GM19025 (cell line): ENCODE results near the gene POMT2.
"Not testable (repeated sequence)": the region's sequence is repeated elsewhere in the genome, so short reads cannot be mapped to it uniquely, and the experiment has no call there.

Experiments
- ATAC-seq: cut with Tn5 transposase; IDR thresholded peaks from one replicate; pipeline ENCODE4 v1.9.1; 2021; ENCODE audit warnings: mild to moderate bottlenecking, low read depth, moderate library complexity; ENCODE audit not compliant: unreplicated experiment

Gene POMT2, protein sequence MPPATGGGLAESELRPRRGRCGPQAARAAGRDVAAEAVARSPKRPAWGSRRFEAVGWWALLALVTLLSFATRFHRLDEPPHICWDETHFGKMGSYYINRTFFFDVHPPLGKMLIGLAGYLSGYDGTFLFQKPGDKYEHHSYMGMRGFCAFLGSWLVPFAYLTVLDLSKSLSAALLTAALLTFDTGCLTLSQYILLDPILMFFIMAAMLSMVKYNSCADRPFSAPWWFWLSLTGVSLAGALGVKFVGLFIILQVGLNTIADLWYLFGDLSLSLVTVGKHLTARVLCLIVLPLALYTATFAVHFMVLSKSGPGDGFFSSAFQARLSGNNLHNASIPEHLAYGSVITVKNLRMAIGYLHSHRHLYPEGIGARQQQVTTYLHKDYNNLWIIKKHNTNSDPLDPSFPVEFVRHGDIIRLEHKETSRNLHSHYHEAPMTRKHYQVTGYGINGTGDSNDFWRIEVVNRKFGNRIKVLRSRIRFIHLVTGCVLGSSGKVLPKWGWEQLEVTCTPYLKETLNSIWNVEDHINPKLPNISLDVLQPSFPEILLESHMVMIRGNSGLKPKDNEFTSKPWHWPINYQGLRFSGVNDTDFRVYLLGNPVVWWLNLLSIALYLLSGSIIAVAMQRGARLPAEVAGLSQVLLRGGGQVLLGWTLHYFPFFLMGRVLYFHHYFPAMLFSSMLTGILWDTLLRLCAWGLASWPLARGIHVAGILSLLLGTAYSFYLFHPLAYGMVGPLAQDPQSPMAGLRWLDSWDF

DNA sequence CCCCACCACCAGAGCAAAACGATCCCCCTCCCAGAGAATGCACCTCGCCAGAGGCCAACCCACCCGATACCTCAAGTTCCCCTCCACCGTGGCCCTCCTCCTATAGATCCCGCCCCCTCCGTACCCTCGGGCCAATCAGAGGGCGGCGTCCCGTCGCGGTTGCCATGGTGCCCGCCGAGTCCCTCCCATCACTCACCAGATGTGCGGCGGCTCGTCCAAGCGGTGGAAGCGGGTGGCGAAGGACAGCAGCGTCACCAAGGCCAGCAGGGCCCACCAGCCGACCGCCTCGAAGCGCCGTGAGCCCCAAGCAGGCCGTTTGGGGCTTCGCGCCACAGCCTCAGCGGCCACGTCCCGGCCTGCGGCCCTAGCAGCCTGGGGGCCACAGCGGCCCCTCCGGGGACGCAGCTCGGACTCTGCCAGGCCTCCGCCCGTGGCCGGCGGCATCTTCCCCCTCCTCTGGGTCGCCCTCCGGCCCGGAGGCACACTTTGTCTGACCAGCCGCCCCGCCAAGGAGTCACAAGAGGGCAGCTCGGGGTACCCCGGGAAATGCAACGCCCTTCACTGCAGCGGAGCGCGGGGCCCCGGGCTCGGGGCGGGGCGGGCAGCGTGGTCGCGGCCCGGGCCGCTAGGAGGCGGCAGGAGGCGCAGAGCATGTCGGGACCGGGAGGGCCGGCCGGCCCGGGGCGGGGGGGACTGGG, at the start of gene POMT2:
Gene POMT2 (minus strand): TSS at position 646 of the 698 bp plus-strand sequence. CDS start 202 bp downstream, at position 444.
- ATAC-seq = peak; percentile 57

DNA sequence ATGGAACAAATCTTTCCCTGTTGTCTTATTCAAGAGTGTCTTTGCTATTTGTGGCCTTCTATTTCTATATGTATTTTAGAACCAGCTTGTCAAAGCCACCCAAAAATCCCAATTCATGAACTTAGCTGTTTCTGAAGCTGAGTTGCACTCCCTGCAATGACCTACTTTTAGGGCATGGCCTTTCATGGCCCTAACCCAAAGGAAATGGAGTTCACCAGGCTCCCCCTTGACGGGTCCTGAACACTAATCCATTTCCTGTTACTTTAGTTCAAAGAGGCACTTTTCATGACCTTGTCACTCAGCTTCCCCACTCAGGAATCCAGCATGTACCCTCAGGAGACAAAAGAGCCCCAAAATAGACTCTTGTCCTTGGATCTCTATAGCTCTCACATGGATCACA, 48.6 kb upstream of the POMT2 start:
- ATAC-seq = no peak

GRCh38 chr14:77364146-77364545, 43.5 kb upstream of the POMT2 start:
- ATAC-seq = peak; percentile 51

- ATAC-seq = no peak
These were observed 38.9 kb upstream of the POMT2 start for GRCh38 chr14:77359626-77360025.

DNA sequence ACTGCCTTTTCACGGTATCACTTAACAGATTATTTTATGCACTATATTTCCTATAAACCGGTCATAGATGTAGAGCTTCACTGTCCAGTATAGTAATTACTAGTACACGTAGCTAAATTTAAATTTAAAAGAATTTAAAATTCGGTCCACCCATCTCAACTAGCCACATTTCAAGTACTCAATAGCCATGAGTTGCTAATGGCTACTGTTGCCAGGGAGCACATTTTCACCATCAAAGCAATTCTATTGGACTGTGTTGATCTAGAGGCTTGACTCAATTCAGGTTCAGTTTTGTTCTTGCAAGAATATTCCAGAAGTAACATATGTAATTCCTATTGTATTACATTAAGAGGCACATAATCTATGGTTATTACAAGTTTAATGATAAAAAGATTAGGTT, 36.2 kb upstream of the POMT2 start:
- no peak for ATAC-seq

- no peak for ATAC-seq
These were observed 35.1 kb upstream of the POMT2 start for GRCh38 chr14:77355811-77356210.

- ATAC-seq = no peak
These were observed 32.9 kb upstream of the POMT2 start for GRCh38 chr14:77353469-77354141.

DNA sequence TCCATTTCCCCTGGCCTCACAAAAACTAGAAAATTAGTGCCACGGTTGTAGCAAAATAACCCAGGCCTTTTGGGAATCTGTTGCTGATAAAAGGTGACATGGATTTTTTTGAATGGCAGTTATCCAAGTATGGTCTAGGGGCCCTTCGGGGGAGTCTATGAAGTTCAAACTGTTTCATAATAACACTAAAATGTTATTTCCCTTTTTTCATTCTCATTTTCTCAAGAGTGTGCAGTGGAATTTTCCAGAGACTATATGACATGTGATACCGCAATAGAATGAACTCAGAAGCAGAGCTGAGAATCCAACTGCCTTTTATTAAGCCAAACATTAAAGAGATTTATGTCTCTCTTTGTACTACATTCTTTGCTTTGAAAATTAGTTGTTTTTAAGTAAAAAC, 27.1 kb upstream of the POMT2 start:
- ATAC-seq = no peak

- ATAC-seq = no peak
These were observed 25.8 kb upstream of the POMT2 start for GRCh38 chr14:77346495-77346894.

DNA sequence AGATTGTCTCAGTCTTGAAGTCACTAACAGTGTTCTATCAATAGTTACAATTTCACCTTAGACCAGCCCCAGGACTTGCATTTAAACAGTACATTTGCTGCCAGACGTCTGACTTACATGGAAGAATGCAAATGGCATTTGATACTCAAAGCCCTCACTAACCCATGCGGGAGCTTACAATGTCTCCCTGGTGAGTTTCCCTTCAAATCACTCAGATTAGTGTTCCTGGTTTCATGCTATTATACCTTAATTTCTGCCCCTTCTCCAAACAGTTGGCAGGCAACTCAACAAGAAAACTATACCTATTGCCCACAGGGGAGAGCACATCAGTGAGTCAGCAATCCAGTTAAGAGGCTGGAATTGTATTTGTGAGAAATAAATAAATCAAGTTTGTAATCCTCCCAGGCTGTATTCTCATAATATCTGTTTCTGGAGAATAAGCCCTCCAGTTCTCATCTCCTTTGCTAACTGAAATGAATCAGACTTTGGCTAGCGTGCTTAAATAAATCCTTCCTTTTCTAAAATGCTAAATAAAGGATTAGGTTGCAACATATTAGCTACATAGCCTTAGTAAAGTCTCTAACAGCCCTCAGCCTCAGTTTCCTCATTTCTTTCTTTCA, 23.8 kb upstream of the POMT2 start:
- no peak for ATAC-seq

DNA sequence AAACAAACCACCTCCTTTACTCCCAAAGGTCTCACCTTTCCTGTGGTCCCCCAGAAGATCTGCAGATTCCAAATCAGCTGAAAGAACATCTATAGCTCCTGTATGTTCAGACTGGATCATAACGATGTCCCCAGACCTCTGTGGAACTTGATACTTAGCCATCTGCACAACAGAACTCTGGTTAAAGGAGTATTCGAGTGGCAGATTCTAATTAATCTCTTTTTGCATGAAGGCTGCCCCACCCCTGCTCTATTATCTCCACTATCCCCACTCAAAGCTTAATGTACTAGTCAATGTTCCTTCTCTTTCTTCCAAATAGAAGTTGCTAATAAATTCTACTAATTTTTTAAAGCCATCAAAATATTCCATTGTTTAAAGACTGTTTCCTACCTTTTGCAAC, 23.0 kb upstream of the POMT2 start:
- ATAC-seq = no peak

DNA sequence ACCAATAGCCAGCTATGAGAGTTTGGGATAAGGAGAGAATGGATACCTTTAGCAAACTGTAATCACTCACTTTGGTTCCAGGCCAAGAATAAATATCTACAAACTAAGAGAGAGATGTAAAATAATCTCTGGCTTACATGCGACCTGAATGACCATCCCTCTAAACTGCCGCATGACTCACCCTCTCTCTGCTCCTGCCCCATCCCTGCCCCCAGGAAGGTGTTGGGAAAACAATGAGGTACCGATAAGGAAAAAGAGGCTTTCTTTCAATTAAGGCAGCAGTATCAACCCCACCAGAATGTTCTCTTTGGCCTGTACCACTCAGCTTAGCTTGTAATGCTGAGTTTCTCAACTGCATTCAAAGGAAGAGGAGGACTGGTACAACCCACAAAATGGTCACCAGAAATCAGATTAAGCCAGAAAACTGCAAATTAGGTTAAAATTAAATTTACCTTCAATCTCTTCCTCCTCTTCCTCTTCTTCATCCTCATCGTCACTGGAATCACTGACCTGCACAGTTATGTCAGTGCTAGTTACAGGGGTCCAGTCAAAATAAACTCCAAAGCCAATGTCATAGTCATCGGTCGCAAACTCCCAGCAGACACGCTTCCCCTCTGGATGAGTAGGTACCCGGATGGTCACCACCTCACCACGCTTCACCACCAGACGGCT, 22.2 kb upstream of the POMT2 start:
- ATAC-seq = no peak

GRCh38 chr14:77340389-77340788, 19.7 kb upstream of the POMT2 start:
- no peak for ATAC-seq

DNA sequence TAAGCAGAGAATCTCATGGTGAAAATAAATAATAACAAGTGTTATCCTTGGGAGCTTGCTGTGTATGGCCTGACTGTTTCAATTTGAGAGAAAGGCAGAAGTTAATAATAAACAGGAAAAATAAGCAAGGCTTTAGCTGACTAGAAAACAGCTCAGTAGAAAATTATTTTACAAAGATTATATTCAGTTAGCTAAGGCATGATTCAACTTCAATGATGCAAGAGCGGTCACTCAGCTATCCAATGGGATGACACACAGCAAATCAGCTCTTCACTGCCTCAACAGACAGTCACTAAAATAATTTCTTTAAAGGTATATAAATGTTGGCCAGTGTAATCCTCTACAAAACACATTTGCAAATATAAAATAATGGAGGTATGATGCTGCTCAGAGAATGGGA, 18.7 kb upstream of the POMT2 start:
- no peak for ATAC-seq

DNA sequence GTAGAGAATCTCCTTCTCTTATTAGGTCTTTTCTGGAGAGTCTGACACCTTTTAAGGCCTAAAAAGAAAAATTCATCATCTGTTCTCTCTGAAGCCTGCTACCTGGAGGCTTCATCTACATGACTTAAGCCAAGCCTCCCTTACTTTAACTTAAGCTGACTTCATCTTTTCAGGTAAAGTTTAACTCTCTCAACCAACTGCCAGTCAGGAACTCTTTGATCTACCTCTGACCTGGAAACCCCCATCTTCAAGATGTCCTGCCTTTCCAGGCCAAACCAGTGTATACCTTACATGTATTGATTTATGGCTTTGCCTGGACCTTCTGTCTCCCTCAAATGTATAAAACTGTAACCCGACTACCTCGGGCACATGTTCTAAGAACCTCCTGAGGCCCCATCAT, 17.6 kb upstream of the POMT2 start:
- ATAC-seq = no peak

DNA sequence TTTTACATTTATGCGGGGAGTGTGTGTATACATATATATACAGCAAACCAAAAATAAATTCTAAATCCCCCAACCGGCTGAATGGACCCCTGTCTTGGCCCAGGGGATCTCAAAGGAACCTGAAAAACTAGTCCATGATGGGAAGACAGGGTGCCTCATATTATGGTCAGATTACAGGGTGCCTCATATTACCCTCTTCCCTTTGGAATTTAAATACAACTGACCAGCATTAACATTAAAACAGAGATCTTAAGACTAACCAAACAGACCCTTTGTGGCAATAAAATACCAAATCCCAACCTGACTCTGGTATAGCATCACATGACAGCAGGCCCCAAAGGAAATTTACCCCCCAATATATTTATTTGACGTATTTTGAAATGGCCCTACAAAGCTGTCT, 17.2 kb upstream of the POMT2 start:
- no peak for ATAC-seq

DNA sequence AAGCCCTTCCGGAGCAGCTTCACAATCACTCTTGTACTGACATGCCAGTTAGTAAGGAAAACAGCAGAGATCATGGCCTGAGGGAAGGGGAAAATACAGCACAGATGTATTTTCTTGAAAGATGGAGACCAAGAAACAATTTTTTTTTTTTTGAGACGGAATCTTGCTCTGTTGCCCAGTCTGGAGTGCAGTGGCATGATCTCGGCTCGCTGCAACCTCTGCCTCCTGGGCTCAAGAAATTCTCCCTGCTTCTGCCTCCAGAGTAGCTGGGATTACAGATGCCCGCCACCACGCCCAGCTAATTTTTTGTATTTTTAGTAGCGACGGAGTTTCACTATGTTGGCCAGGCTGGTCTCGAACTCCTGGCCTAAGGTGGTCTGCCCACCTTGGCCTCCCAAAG, 16.6 kb upstream of the POMT2 start:
- ATAC-seq = not testable (repeated sequence)

GRCh38 chr14:77335576-77335975, 14.9 kb upstream of the POMT2 start:
- ATAC-seq = no peak

- no peak for ATAC-seq
These were observed 9.2 kb upstream of the POMT2 start for GRCh38 chr14:77329872-77330271.

DNA sequence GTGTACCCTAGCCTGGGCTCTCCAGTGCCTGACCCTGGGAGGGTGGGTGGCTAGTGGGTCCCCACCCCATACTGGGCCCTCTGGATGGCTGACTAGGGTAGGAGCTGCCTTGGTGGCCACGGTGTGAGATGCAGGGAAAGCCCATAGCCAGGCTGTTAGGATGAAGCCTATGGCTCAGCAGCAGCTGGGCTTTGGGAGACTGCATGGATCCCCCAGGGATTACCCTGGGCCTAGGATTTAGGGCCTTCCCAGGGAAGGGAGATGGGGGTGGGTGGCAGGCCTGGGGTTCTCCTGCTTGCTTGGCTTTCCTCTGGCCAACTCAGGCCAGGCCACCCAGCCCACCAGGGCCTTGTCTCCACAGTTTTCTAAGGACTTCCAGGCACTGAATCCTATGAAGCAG, 6.4 kb upstream of the POMT2 start:
- ATAC-seq = no peak
